HG03378 (cell line): ENCODE results near the gene C20orf96.
"Not testable (repeated sequence)": the region's sequence is repeated elsewhere in the genome, so short reads cannot be mapped to it uniquely, and the experiment has no call there.

Experiments
- ATAC-seq: cut with Tn5 transposase; IDR thresholded peaks from one replicate; pipeline ENCODE4 v1.9.1; 2021; ENCODE audit warnings: mild to moderate bottlenecking, moderate library complexity; ENCODE audit not compliant: unreplicated experiment

C20orf96 gene

DNA sequence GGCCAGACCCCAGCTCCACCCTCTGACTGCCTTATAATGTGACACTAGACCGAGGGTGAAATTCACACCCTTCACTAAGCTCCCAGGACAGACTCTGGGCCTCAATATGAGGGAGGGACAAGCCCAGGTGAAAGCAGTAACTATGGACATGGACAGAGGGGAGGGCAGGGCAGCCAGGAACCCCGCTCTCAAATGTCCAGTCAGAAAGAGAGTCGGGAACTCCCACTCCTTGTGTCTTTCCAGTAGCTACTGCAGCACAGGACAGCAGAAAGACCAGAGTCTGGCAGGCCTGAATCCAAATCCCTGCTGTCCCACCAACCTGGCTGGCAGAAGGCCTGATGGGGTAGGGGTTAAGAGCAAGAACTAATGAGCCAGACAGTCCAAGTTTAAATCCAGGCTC is 6.4 kb downstream of the C20orf96 start:
- ATAC-seq: no peak

DNA sequence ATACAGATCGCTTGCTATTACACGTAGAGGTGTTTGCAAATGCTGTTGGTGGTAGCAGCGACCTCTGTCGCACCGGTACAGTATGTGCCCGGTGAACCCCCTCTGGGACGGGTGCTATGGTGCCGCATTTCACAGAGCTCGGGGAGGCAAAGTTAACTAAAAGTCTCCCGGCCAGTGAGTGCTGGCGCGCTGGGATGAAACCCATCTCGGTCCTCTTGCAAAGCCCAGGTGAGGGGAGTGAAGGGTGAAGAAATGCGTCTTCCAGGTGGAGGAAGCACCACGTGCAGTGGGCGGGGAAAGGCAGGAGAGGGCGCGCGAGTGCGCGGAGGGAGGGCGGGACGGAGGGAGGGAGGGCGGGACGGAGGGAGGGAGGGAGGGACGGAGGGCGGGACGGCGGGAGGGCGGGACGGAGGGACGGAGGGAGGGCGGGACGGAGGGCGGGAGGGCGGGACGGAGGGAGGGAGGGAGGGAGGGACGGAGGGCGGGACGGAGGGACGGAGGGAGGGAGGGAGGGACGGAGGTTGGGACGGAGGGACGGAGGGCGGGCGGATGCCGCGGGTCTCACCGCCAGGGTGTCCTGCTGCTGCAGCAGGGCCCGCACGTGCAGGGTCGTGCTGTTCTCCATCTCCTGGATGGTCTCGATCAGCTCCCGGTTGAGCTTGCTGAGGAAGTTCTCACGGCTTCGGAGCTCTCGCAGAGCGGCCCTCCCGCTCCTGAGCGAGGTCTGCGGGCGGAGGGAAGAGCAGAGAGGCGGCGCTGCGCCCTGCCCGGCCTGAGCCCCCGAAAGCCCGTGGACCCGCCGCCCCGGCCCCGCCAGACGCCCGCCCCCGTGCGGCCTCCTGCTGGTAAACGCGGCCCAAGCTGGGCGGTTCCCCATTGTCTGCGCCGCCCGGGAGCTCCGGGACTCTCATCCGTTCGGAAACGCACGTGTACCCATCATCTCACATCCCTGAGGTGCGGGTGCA is 11.7 kb downstream of the C20orf96 start:
- ATAC-seq: no peak

DNA sequence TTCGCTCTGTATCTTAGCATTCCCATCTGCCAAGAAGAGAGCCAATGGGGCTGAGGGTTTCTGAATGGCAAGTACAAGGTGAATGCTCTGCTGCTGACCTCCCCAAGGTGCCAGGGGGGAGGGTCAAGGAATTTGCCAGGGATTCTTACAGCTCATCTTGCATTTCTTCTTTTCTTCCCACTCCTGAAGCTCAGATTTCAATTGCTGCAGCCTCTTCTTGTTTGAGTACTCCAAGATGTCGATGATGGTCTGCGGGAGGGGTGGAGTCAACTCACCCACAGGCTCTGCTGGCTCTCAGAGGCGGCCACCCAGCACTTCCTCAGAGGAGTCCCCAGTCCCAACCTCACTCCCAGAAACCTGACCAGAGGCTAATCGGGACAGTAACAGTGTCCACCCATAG is 12.4 kb downstream of the C20orf96 start:
- ATAC-seq: no peak

DNA sequence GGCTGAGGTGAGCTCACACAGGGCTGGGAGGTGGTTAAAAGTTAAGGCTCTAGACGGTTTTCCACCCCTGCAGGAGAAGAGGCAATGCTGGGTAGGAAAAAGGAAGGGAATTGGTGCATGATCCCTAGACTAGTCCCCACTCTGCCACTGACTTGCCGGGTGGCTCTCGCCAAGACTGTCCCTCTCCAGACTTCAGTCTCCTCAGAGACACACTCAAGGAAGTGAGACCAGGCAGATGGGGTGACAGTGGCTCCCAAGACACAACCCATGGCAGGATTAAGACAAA is 13.1 kb downstream of the C20orf96 start:
- no peak for ATAC-seq

DNA sequence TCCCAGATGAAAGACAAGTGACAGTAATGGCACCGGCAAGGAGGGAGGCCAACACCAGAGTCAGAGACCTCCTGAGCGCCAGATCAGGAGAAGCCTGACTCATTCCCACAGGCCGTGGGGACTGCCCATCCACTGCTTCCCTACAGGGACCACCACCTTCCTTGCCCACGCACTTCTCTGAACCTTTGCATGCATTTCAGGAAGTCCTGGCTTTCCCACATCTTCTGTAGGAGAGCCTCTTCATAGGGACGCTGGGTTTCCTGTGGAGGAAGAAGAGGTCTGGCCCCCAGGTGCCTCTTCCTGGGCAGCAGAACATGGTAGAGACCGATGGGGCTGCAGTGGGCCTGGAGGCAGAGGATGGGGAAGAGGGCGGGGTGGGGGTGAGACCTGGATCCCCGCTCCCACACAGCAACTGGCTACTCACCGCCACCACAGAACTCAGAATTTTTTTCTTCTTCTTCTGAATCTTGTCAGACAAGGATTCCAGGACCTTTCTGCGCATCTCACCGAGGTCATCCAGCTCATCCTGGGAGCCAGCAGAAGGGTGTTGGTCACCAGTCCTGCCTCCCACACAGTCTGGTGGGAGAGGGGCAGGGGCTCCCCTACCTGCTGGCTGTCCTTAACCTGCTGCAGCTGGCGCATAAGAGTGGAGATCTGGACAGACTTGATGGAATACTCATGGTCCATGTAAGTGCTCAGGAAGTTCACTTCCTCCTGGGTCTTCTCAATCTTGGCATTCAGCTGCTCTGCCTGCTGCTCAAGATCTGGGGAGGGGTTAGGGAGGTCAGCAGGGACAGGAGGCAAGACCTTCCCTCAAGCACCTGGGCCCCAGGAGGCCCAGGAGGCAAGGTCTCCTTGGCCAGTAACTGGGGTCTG is 13.7 kb downstream of the C20orf96 start:
- no peak for ATAC-seq

DNA sequence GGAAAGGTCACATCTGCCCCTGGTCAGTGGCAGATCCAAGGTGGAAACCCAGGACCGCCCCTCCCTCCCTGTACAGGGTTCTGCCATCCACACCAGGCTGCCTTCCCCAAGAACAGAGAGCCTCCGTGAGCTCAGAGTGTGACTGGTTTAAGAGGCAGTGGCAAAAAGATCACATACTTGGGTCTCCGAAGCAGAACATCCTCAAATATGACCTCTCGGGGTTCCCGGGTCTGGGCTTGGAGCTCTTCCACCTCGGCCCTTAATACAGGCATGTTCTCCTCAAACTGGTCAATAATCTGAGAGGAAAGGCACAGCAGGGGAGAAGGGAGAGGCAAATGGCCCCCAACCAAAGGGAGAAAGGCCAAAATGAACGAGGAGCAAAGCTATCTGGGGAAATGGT is 14.8 kb downstream of the C20orf96 start:
- no peak for ATAC-seq

DNA sequence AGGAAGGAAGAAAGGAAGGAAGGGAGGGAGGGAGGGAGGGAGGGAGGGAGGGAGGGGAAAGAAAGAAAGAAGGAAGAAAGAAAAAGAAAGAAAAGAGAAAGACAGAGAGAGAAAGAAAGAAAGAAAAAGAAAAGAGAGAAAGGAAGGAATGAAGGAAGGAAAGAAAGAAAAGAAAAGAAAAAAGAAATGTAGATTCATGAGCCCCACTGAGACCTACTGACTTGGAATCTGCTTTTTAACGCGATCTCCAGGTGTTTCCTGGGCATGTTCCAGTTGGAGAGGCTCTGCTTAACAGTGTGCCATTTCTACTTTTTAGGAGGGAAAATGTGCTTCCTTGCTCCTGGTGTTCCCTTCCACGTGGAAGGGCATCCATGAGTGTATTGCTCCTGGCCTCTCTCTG is 16.7 kb downstream of the C20orf96 start:
- no peak for ATAC-seq

DNA sequence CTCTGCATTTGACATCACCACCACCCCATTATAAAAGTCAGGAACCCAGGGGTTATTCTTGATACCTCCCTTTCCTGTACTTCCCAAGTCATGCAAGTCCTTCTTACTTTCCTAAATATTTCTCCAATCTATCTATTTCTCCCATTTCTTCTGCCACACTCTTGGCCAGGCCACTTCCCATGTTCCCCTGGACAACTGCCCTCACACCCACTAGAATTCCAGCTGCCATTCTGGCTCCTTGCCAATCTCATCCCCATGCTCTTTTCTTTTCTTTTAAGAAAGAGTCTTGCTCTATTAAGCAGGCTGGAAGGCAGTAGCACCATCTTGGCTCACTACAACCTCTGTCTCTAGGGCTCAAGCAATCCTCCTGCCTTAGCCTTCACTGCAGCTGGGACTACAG is 17.8 kb downstream of the C20orf96 start:
- no peak for ATAC-seq

DNA sequence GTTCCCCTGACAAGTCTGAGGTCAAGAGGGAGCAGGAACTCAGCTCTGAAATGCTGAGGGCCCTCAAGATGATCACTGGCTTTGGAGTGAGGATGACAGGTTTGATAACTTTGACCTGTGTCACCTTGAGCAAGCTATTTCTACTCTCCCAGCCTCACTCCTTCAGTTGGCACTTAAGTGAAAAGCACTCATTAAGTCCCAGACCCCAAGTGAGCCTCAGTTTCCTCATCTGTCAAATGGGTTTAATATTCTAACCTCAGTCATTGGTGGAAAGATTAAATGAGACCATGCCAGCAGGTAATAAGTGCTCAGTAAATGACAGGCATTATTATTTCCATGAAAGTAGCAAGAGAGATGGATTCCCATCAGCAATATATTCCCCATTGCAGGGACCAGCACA is 19.0 kb downstream of the C20orf96 start:
- no peak for ATAC-seq

DNA sequence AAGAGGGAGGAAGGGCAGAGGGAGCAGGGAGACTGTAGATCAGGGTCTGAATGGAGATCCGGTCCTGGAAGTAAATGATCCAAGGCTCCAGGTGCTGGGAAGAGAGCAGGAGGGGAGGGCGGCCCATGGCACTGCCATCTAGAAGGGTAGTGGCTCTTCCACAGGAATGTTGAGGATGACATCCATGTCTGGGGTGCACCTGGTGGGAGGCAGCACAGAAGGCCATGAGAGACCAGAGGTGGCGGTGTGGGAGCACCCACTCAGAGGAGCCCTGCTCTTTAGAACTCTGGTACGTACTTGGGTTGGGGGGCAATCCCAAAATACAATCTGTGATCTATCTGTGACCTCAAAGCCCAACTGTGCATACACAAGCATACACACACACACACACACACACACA is 19.5 kb downstream of the C20orf96 start:
- no peak for ATAC-seq

DNA sequence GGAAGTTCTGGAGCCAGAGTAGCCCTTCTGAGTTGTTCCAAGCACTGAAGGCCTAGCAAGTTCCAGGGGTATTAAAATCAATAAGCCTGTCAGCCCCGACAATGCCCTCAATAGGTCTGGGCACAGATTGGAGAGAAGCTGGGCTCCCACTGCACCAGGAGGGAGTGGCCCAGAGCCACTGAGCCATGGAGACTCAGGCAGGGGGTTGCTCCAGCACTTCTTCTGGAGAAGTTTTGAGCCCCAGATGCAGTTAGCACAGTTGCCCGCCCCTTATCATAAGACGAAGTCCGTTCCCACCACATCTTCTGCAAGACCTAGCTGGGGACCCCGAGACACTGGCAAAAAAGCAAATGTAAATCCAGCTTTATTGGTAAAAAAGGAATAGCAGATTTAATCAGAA is 20.0 kb downstream of the C20orf96 start:
- ATAC-seq: no peak

DNA sequence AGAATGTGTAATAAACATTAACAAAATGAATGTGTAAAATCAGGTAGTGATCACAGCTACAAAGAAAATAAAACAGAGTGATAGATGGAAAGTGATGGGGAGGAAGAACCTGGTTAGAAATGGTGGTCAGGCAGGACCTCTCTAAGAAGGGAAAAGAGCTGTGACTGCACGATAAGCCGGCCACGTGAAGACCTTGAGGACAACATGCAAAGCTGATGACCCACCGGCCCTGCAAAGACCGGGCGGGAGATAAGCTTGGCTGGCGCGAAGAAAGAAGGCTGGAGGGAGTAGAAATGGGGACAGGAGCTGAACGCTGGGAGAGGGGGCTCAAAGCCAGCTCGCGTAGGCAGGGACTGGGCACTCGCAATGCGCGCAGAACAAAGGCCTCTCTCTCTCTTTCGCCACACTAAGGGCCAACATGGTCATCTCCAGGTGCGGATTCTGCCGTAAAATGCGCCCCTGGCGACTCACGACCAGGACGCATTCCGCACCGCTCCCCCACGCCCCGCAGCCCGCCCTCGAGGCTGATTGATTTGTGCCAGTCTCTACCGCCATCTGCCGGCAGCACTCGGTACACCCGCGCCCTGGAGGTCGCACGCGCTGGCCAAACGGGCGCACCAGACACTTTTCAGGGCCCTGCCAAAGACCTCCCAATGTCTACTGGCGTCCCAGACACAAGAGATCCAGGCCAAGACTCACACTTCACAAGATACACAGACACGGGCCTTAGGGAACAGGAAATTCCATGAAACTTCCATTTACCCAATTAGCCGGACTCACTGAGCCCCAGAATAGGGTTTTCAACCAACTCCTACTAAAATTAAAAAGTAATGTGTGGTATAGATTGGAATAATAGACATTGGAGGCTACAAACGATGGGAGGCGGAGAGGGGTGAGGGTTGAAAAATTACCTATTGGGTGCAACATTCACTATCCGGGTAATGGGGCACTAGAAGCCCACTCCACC is 23.7 kb downstream of the C20orf96 start:
- no peak for ATAC-seq

DNA sequence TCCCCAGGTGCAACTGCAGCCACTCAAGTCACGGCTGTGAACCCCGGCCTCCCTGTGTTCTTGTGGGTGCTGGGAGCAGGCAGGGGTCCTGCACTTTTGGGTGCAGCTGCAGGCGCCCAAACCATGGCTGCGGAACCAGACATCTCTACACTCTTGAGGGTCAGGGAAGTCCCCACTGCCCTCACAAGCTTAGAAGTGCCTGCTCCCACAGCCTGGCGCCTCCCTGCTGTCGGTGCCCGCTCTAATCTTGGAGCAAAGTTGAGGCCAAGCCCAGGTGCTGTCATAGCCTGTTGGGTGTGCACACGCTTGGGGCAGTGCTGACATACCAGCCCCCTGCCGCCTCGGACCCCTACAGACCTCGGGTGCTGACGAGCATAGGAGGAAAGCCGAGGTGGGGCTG is 26.8 kb downstream of the C20orf96 start:
- ATAC-seq: no peak

DNA sequence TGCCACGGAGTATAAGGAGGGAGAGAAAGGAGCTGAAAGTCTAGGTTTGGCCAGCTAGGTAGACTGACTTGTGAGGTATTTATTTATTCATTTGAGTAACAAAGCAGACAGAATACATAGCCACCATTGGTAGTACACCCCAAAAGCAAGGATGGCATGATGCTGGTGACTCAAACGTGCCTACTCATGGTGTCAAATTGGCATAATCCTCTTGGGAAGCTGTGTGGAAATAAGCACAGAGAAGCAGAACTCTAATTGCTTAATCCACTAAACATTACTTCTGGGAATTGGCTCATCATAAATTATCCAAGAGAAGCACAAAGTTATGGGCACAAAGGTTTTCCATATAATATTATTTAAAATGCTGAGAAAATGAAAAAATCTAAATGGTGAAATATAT is 30.6 kb downstream of the C20orf96 start:
- ATAC-seq: no peak

DNA sequence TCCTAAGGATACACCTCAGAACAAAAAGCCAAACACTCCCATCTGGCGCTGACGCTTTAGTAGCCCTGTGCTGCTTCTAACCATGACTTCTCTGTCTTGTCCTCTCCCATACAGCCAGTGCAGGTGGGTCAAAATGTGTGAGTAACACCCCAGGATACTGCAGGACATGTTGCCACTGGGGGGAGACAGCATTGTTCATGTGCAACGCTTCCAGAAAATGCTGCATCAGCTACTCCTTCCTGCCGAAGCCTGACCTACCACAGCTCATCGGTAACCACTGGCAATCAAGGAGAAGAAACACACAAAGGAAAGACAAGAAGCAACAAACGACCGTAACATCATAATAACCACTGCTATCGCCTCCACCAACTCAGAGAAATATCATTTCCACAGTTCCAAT is 31.6 kb downstream of the C20orf96 start:
- ATAC-seq: no peak

DNA sequence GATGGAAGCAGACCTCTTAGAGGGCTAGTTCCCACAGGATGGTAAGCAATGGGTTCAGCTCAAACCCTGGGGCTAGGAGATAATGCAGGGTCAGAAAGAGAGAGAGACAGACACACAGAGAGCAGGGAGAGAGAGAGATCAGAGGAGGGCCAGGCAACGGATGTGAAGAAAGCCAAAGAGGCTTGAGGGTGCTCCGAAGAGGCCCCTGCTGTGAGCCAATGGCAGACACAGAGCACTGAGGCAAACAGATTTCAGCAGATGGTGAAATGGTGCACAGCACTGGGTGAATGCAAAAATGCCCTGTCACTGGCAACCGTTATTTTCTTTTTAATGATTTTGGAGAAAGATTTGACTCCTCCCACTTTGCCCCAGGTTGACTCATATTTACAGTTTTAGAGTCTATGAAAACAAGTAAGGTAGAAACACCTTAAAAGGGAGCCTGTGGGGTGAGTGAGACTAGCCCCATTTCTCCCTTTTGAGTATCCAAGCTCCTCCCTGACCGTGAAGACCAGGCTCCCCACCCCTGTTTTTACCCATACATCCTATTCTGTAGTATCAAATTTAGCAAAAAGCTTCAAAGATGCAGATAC is 32.2 kb downstream of the C20orf96 start:
- no peak for ATAC-seq

DNA sequence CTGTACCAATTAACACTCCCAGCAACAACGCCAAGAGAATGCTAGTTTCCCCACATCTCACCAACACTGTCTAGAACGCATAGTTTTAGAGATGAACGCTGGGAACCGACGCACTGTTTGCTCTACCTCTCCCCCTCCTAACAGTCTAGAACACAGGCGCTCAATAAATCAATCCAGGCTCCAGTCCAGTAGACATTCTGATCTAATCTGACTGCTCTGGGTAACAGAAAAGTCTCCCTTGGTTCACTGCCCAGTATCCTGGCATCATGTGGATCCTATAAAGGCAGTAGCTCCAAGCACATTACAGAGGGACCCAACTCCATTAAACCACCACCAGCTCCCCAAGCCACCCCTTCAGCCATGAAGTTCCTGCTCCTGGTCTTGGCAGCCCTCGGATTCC is 33.1 kb downstream of the C20orf96 start, which contains the start of gene DEFB132:
TSS of gene DEFB132 (plus strand) at position 306 of the 400 bp plus-strand sequence. CDS start at position 361, 55 bp downstream.
- ATAC-seq: no peak

DNA sequence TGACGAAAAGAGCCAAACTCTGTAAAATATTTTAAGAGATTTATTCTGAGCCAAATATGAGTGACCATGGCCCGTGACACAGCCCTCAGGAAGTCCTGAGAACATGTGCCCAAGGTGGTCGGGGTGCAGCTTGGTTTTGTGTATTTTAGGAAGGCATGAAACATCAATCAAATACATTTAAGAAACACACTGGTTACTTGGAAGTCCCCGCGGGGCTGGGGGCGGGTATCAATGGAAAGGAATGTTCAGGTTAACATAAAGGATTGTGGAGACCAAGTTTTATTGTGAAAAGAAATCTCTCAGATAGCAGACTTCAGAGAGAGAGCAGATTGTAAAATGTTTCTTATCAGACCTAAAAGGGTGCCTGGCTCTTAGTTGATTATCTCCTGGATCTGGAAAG is 37.1 kb downstream of the C20orf96 start:
- ATAC-seq: not testable (repeated sequence)

DNA sequence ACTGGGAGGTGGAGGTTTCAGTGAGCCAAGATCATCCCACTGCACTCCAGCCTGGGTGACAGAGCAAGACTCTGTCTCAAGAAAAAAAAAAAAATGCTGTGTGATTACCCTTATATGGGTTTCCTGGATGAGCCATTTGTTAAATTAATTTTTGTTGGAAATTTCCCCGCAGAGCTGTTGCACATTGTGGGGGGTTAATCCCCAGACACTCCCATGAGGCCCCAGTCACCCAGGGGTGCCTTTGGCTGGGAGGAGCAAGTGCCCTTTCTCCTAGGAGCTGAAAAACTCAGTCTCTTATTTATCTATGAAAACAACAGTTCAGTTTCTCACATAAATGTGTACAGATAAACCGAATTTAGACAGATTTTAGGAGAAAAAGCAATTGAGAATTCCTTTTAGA is 37.7 kb downstream of the C20orf96 start:
- ATAC-seq: no peak

DNA sequence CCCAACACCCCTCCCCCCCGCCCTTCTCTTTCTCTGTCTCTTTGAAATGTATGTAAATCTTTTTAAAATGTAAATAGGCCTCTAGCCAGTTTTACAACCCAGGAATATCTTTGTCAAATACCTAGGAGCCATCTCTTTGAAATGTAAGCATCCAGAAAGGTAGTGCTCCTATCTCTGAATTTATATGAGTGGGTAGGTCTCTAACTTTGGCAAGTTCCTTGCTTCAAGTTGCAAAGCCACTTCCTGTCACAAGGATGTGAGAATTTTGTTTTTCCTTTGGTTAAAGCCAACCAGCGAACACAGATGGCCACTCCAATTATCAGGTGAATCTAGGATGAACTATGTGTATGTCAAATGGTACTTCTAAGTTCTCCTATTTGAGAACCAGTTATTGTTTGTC is 39.2 kb downstream of the C20orf96 start:
- ATAC-seq: no peak
